GM06990 (cell line): ENCODE measurements around the gene ZIC3.
"Not testable (repeated sequence)": the region's sequence is repeated elsewhere in the genome, so short reads cannot be mapped to it uniquely, and the experiment has no call there.

Experiments used
- DNase-seq: peaks from one replicate; pipeline ENCODE4 v3.0.0-alpha.2; 2011; ENCODE audit not compliant: insufficient read length; ENCODE audit errors: extremely low read depth
- H3K27me3 ChIP-seq: replicated peaks from 2 replicates; pipeline ENCODE4 v1.6.0; 2011; ENCODE audit warnings: low read length; ENCODE audit not compliant: control insufficient read depth, insufficient read depth
- H3K36me3 ChIP-seq: 2 replicates; pipeline ENCODE4 v1.5.1; 2011; ENCODE audit warnings: low read length; ENCODE audit not compliant: control insufficient read depth, insufficient read depth
- H3K4me3 ChIP-seq: replicated peaks from 2 replicates; pipeline ENCODE4 v1.5.1; 2011; ENCODE audit warnings: low read depth, mild to moderate bottlenecking, control low read depth, low read length
- CTCF ChIP-seq: IDR thresholded peaks from 2 replicates; pipeline ENCODE4 v1.5.1; 2011; ENCODE audit warnings: low read length, control low read depth, mild to moderate bottlenecking, inconsistent platforms; ENCODE audit not compliant: insufficient read depth, poor library complexity, severe bottlenecking

The ZIC3 gene

GRCh38 chrX:137549073-137549472, 16.9 kb upstream of the ZIC3 start:
- DNase-seq: no peak
- Histone ChIP-seq H3K4me3 (no peak overlapping the region), H3K27me3 (no peaks in the 10 kb centered on the region), H3K36me3 (no peaks in the 10 kb centered on the region)
- TF ChIP-seq CTCF: no peak

- H3K36me3 ChIP-seq: no peaks in the 10 kb centered on the region
- no peaks in the 10 kb centered on the region for H3K27me3 ChIP-seq
- no peak for TF ChIP-seq CTCF
- DNase-seq: no peak
- no peak overlapping the region for H3K4me3 ChIP-seq
Measured at GRCh38 chrX:137549851-137550664, 15.9 kb upstream of the ZIC3 start.

GRCh38 chrX:137550665-137551261, 15.2 kb upstream of the ZIC3 start:
- TF ChIP-seq CTCF: no peak
- DNase-seq: no peak
- no peaks in the 10 kb centered on the region for H3K27me3 ChIP-seq
- H3K36me3 ChIP-seq: no peaks in the 10 kb centered on the region
- no peak overlapping the region for H3K4me3 ChIP-seq

- H3K36me3 ChIP-seq, DNase-seq, H3K4me3 ChIP-seq, H3K27me3 ChIP-seq: not testable (repeated sequence)
Measured at GRCh38 chrX:137552098-137552497, 13.8 kb upstream of the ZIC3 start.

- TF ChIP-seq CTCF: no peak
- H3K4me3 ChIP-seq: no peak overlapping the region
Measured at GRCh38 chrX:137562096-137562495, 3.8 kb upstream of the ZIC3 start.

More at GRCh38 chrX:137562096-137562495, 3.8 kb upstream of the ZIC3 start:
- no peaks in the 10 kb centered on the region for H3K36me3 ChIP-seq
- DNase-seq: no peak
- no peaks in the 10 kb centered on the region; the same call in 1 of the 2 replicates for H3K27me3 ChIP-seq
